Mesothelial cell of epicardium (in vitro differentiated cells): ENCODE data around the gene TECPR2. TPM values are rescaled to one million over a fixed set of nuclear protein-coding genes. Genes with fewer than 3 reads are reported as not detected.
A peak's percentile ranks its signal among the peaks of the same experiment; 100 is the strongest.

ENCODE experiments used
- DNase-seq, 2 experiments: peaks; one replicate each; pipeline ENCODE4 v3.0.0; 2021; ENCODE audit warnings: low spot score in 2 of 2; ENCODE audit not compliant: unreplicated experiment in 2 of 2
- H3K27ac Mint-ChIP-seq: 2 replicates; pipeline ENCODE4 v1.8.0; 2021; ENCODE audit warnings: mixed read lengths
- H3K27me3 Mint-ChIP-seq: 2 replicates; pipeline ENCODE4 v1.8.0; 2021; ENCODE audit warnings: low read depth, mixed read lengths
- H3K36me3 Mint-ChIP-seq: 2 replicates; pipeline ENCODE4 v1.8.0; 2021; ENCODE audit warnings: mixed read lengths
- H3K4me1 Mint-ChIP-seq: 2 replicates; pipeline ENCODE4 v1.8.0; 2021; ENCODE audit warnings: mixed read lengths
- H3K4me3 Mint-ChIP-seq: 2 replicates; pipeline ENCODE4 v1.8.0; 2021; ENCODE audit warnings: mild to moderate bottlenecking, moderate library complexity, mixed read lengths
- H3K9me3 Mint-ChIP-seq: 2 replicates; pipeline ENCODE4 v1.8.0; 2021; ENCODE audit warnings: mixed read lengths
- CTCF ChIP-seq: fragments of 200-600 bp; sonication (generic); IDR thresholded peaks from one replicate; pipeline ENCODE4 v1.5.0; 2021; ENCODE audit warnings: antibody characterized with exemption; ENCODE audit not compliant: unreplicated experiment
- total RNA-seq: library from RNA; stranded (reverse); gene quantifications from 3 replicates; pipeline ENCODE4 v1.2.1, GENCODE V29; 2021

TECPR2 gene
- total RNA-seq, 1 donor from 2014 or later = 30.0 TPM

DNA sequence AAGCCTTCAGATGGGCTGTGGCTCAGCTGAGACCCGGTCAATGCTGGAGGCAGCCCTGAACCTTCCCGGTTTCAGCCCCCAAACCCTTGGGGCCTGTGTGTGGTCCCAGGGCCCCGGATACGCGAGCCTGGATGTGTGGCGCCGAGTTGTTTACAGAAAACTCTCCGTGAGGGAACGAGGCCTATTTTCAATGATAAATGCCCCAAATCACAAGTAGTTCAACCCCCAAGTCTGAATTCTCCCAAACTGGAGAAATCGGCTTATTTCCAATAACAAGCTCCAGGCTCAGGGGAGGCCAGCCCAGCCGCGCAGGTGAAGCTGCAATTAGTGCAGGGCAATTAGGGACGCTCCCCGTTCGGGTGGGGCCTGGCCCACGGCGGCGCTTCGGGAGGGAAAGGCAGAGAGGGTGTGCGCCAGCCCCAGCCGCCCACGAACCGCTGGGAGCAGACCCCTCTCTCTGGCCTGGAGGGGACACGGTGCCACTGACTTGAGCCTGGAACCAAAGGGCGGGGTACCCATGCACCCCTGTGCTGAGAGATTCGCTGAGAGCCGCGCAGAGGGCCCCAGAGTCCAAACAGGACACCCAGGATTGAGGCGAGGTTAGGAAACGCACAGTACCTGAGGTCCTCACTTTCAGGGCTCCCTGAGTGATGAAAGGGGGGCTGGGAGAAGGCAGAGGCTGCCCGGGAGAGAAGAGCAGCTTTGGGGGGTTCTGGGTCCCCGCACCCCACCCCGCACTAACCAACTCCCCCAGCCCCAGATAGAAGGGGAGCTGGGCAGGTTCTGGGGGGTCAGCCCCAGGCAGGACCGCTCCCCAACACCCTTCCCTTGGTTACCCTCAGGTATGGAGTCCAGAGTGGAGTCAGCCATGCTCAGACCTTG is 161.1 kb downstream of the TECPR2 start:
- Mint-ChIP-seq H3K4me1 (peaks cover 9% of the 10 kb centered on the region), H3K27ac (no peak overlapping the region), H3K27me3 (no peaks in the 10 kb centered on the region), H3K9me3 (no peaks in the 10 kb centered on the region), H3K36me3 (no peaks in the 10 kb centered on the region), H3K4me3 (no peak overlapping the region)
- no peak for DNase-seq
- no peak for TF ChIP-seq CTCF

DNA sequence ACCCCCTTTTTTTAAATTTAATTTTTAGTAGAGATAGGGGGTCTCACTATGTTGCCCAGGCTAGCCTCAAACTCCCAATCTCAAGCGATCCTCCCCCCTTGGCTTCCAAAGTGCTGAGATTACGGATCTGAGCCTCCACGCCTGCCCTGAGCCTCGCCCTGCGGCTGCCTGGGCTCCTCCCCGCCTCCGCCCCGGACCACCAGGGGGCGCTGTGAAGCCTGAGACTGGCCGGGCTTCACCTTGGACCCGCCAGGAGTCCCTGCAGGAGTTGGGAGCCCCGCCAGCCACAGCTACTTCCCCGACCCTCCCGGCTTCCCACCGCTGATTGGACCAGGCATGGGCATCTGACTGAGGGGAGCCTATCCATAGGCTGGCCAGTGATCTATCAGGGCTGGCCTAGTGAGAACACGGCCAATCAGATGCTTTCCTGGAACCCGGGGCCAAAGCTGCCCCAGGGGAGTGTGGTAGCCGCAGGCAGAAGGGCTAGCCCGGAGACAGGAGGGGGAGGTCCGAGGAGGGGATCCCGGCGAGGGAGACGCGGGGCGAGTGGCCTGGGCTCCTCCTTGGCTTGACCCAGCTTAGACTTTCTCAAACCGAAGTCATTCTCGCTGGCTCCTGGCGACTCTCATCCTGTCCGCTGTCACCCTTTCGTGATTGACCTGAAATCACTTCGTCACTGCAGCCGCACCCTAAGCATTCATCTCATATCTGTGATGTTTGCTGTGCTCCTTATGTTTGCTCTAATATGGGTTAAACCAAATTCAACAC is 161.9 kb downstream of the TECPR2 start:
- peak overlapping the region; percentile 95 for H3K27ac Mint-ChIP-seq
- no peaks in the 10 kb centered on the region for H3K36me3 Mint-ChIP-seq

DNA sequence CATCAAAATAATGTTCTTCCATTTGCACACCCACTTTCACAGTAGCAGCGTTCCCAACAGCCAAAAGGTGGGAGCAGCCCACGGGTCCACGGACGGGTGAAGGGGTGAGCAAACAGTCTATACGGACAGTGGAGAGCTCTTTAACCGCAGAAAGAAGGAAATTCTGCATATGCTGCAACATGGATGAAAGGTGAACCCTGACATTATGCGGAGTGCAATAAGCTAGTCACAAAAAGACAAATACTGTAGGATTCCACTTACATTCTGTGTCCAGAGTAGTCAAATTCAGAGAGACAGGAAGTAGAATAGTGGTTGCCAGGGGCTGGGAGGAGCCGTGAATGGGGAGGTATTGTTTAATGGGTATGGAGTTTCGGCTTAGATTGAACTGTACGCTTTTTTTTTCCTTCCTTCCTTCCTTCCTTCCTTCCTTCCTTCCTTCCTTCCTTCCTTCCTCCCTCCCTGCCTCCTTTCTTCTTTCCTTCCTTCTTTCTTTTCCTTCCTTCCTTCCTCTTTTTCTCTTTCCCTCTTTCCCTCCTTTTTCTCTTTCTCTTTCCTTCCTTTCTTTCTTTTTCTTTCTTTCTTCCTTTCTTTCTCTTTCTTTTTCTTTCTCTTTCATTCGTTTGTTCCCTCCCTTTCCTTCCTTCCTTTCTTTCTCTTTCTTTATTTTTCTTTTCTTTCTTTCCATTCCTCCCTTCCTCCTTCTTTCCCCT is 162.6 kb downstream of the TECPR2 start:
- H3K27ac Mint-ChIP-seq = peak overlapping the region; percentile 95
- H3K4me3 Mint-ChIP-seq = peak overlapping the region; percentile 87
- DNase-seq = no peak
- H3K36me3 Mint-ChIP-seq = no peaks in the 10 kb centered on the region
- peaks cover 9% of the 10 kb centered on the region for H3K4me1 Mint-ChIP-seq
- H3K27me3 Mint-ChIP-seq = no peaks in the 10 kb centered on the region
- TF ChIP-seq CTCF = no peak
- no peaks in the 10 kb centered on the region for H3K9me3 Mint-ChIP-seq

More for the DNA sequence above, 161.9 kb downstream of the TECPR2 start:
- peak; percentile 99 to 100 for DNase-seq
- Mint-ChIP-seq H3K4me1 (peaks cover 9% of the 10 kb centered on the region), H3K27me3 (no peaks in the 10 kb centered on the region), H3K9me3 (no peaks in the 10 kb centered on the region), H3K4me3 (peak overlapping the region; percentile 87)
- TF ChIP-seq CTCF = peak; percentile 98

DNA sequence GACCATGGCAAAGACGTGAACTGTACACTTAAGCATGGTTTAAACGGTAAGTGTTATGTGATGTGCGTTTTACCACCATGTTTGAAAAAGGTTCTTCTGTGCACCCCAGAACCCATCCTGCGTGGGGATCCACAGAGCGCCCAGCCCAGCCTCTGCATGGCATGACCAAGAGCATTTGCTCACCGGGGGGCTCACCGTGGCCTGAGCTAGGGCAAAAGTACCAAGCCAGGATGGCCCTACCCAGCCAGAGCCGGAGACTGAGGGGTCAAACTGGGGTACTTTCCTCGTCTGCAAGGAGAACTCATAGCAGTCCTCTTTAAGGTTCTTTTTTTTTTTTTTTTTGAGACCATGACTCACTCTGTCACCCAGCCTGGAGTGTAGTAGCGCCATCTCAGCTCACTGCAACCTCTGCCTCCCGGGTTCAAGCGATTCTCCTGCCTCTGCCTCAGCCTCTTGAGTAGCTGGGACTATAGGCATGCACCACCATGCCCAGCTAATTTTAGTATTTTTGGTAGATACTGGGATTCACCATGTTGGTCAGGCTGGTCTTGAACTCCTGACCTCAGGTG is 163.3 kb downstream of the TECPR2 start:
- Mint-ChIP-seq H3K4me3 (peak overlapping the region; percentile 87), H3K9me3 (no peaks in the 10 kb centered on the region), H3K27ac (peak overlapping the region; percentile 95), H3K27me3 (no peaks in the 10 kb centered on the region), H3K4me1 (peaks cover 10% of the 10 kb centered on the region), H3K36me3 (no peaks in the 10 kb centered on the region)
- no peak for DNase-seq
- no peak for TF ChIP-seq CTCF

GRCh38 chr14:102528431-102529170 is 165.9 kb downstream of the TECPR2 start:
- H3K27ac Mint-ChIP-seq = no peak overlapping the region
- H3K4me3 Mint-ChIP-seq = no peak overlapping the region
- no peak for TF ChIP-seq CTCF
- H3K9me3 Mint-ChIP-seq = no peaks in the 10 kb centered on the region
- H3K36me3 Mint-ChIP-seq = no peaks in the 10 kb centered on the region
- H3K4me1 Mint-ChIP-seq = peaks cover 12% of the 10 kb centered on the region
- DNase-seq = no peak
- H3K27me3 Mint-ChIP-seq = no peaks in the 10 kb centered on the region
